OCI-LY7 (cell line): ENCODE data around the gene ERP29. TPM values are rescaled to one million over a fixed set of nuclear protein-coding genes. Genes with fewer than 3 reads are reported as not detected.

Experiments used
- BruUV-seq: library from RNA; stranded (reverse); fragments of 400-500 nt; replicated peaks from 2 replicates; lab custom pipeline; 2021; lab: Mats Ljungman, UMichigan
- CTCF ChIA-PET: fragments of 300-600 bp; sonication (Branson Sonifier 250); formaldehyde crosslinking; loops from one replicate; lab custom pipeline; 2022; ENCODE audit warnings: antibody characterized with exemption; ENCODE audit not compliant: unreplicated experiment; lab: Charles Lee
- POLR2A ChIA-PET: fragments of 300-600 bp; sonication (Branson Sonifier 250); formaldehyde crosslinking; loops from one replicate; lab custom pipeline; 2022; ENCODE audit warnings: antibody characterized with exemption; lab: Charles Lee
- DNase-seq: peaks from one replicate; pipeline ENCODE4 v3.0.0-alpha.2; 2015; ENCODE audit warnings: low spot score
- H2AFZ ChIP-seq: fragments of 200-600 bp; sonication (generic), shearing (Covaris generic); 2 replicates; pipeline ENCODE4 v1.6.1; 2014; ENCODE audit warnings: mild to moderate bottlenecking, antibody characterized with exemption, low read length, moderate library complexity
- H3K27ac ChIP-seq: fragments of 200-600 bp; sonication (generic); 2 replicates; pipeline ENCODE4 v1.5.1; 2014; ENCODE audit warnings: mixed run types, low read depth, mild to moderate bottlenecking, moderate library complexity, low read length, inconsistent platforms; ENCODE audit not compliant: poor library complexity, severe bottlenecking
- H3K36me3 ChIP-seq: fragments of 200-600 bp; sonication (generic); 2 replicates; pipeline ENCODE4 v1.6.1; 2014; ENCODE audit warnings: mild to moderate bottlenecking, antibody characterized with exemption, low read length, moderate library complexity, mixed read lengths; ENCODE audit not compliant: insufficient read depth
- H3K4me1 ChIP-seq: fragments of 200-600 bp; sonication (generic); 2 replicates; pipeline ENCODE4 v1.5.1; 2014; ENCODE audit warnings: mild to moderate bottlenecking, low read length; ENCODE audit not compliant: insufficient read depth, poor library complexity, severe bottlenecking
- H3K4me2 ChIP-seq: fragments of 200-600 bp; sonication (generic); 2 replicates; pipeline ENCODE4 v1.6.1; 2014; ENCODE audit warnings: mild to moderate bottlenecking, low read length
- H3K4me3 ChIP-seq: fragments of 200-600 bp; sonication (generic); 2 replicates; pipeline ENCODE4 v1.5.1; 2014; ENCODE audit warnings: mild to moderate bottlenecking, low read depth, low read length; ENCODE audit not compliant: poor library complexity, severe bottlenecking
- H3K79me2 ChIP-seq: fragments of 200-600 bp; sonication (generic); 2 replicates; pipeline ENCODE4 v1.6.1; 2016; ENCODE audit warnings: low read depth, mild to moderate bottlenecking, low read length, moderate library complexity, mixed read lengths; ENCODE audit not compliant: insufficient read depth
- H3K9me2 ChIP-seq: fragments of 200-600 bp; sonication (generic); 2 replicates; pipeline ENCODE4 v1.6.1; 2016; ENCODE audit warnings: mild to moderate bottlenecking, low read length, mixed read lengths; ENCODE audit not compliant: insufficient read depth
- H3K9me3 ChIP-seq: fragments of 200-600 bp; sonication (generic); 2 replicates; pipeline ENCODE4 v1.6.1; 2014; ENCODE audit warnings: mild to moderate bottlenecking, mixed run types, low read length, mixed read lengths
- H4K20me1 ChIP-seq: fragments of 200-600 bp; sonication (generic); 2 replicates; pipeline ENCODE4 v1.6.1; 2014; ENCODE audit warnings: mild to moderate bottlenecking, antibody characterized with exemption, low read length, moderate library complexity, mixed read lengths; ENCODE audit not compliant: insufficient read depth
- CTCF ChIP-seq: fragments of 200-600 bp; sonication (generic); conservative IDR thresholded peaks from 2 replicates; pipeline ENCODE4 v1.5.1; 2014; ENCODE audit warnings: mild to moderate bottlenecking, antibody characterized with exemption, low read length, moderate library complexity, mixed read lengths
- EZH2phosphoT487 ChIP-seq: fragments of 200-600 bp; sonication (generic); IDR thresholded peaks from 2 replicates; pipeline ENCODE4 v1.6.1; 2018; ENCODE audit warnings: low read depth, borderline replicate concordance, mild to moderate bottlenecking, mixed run types, antibody characterized with exemption, low read length, moderate library complexity, mixed read lengths
- intact Hi-C: fragments of 100-400 bp; cut with micrococcal nuclease; formaldehyde crosslinking; loops from one replicate; pipeline ENCODE4 v1.10.0; 2022; ENCODE audit not compliant: unreplicated experiment
- total RNA-seq, 2 experiments: library from RNA; depleted of rRNA in 1 of 2; stranded (reverse); fragments of >200 nt in 1 of 2; shearing (Covaris generic) in 1 of 2; gene quantifications; 2 replicates each; pipeline ENCODE4 v1.2.3, GENCODE V29; 2014 to 2022

Gene ERP29
- total RNA-seq, 2 experiments from 2014 or later = 72.1 to 107 TPM

- POLR2A ChIA-PET = interaction anchor here (0.7 kb wide), 2 partner anchors 21 to 25 kb away, joined by 3 read pairs; no protein-coding TSS in a partner anchor
- peak overlapping the region; percentile 98 for H3K4me2 ChIP-seq
- intact Hi-C loops = no loop called here
Measured at GRCh38 chr12:112010415-112011344, 2.5 kb upstream of the ERP29 start.

GRCh38 chr12:112011685-112012084, 1.5 kb upstream of the ERP29 start:
- no peak for DNase-seq
- peaks cover 29% of the 10 kb centered on the region for H3K4me1 ChIP-seq
- CTCF ChIA-PET = no interaction called here
- peaks cover 16% of the 10 kb centered on the region for H3K36me3 ChIP-seq
- H3K9me2 ChIP-seq = no peaks in the 10 kb centered on the region
- peaks cover 12% of the 10 kb centered on the region for H4K20me1 ChIP-seq
- no TSS peak for BruUV-seq
- peak overlapping the region; percentile 88 for H3K4me3 ChIP-seq
- H3K4me2 ChIP-seq = peak overlapping the region; percentile 98
- no peak overlapping the region for H3K27ac ChIP-seq
- POLR2A ChIA-PET = interaction anchor here (3.8 kb wide), 1 partner anchor 10 kb away, joined by 23 read pairs; no protein-coding TSS in a partner anchor
- peak overlapping the region; percentile 67; the same call in 1 of the 2 replicates for H2AFZ ChIP-seq
- TF ChIP-seq CTCF (no peak), EZH2phosphoT487 (no peak)
- peaks cover 9% of the 10 kb centered on the region; the same call in 1 of the 2 replicates for H3K9me3 ChIP-seq
- intact Hi-C loops = loop anchor here (2.0 kb wide), 3 partner anchors 17 to 413 kb away; partner anchors contain the start of gene ATXN2
- H3K79me2 ChIP-seq = peaks cover 28% of the 10 kb centered on the region

More at GRCh38 chr12:112010415-112011344, 2.5 kb upstream of the ERP29 start:
- Histone ChIP-seq H3K4me1 (peaks cover 28% of the 10 kb centered on the region), H3K27ac (no peak overlapping the region), H3K9me3 (peaks cover 3% of the 10 kb centered on the region; the same call in 1 of the 2 replicates), H3K79me2 (peaks cover 17% of the 10 kb centered on the region; the same call in 1 of the 2 replicates), H3K36me3 (peaks cover 6% of the 10 kb centered on the region), H2AFZ (no peak overlapping the region), H3K9me2 (no peaks in the 10 kb centered on the region), H3K4me3 (peak overlapping the region; percentile 88), H4K20me1 (peaks cover 5% of the 10 kb centered on the region)
- BruUV-seq = no TSS peak
- no peak for TF ChIP-seq EZH2phosphoT487
- TF ChIP-seq CTCF = no peak
- CTCF ChIA-PET = no interaction called here
- DNase-seq = no peak
